K562 (cell line): ENCODE data around the gene CD164L2. TPM values are rescaled to one million over a fixed set of nuclear protein-coding genes. Genes with fewer than 3 reads are reported as not detected.

Experiments used
- ATAC-seq: fragments of 200-7000 bp; cut with Tn5 transposase; 3 replicates; pipeline ENCODE4 v1.9.1; 2020; ENCODE audit warnings: moderate library complexity
- BruUV-seq: library from RNA; stranded (reverse); fragments of 400-500 nt; replicated peaks from 2 replicates; lab custom pipeline; 2021; lab: Mats Ljungman, UMichigan
- CTCF ChIA-PET: fragments of 300-600 bp; formaldehyde crosslinking; extraction: SDS; loops from one replicate; lab custom pipeline; 2021; ENCODE audit warnings: low intra/inter-chr PET ratio; lab: Yijun Ruan, JAX
- POLR2A ChIA-PET: fragments of 300-600, 350-650 bp; sonication (Branson Sonifier 250); formaldehyde crosslinking; extraction: SDS; loops from one replicate; lab custom pipeline; 2021; ENCODE audit warnings: antibody characterized with exemption, inconsistent platforms; lab: Yijun Ruan, JAX
- DNase-seq, 4 experiments: peaks; one replicate each; pipeline versions ENCODE4 v3.0.0 to v3.0.0-alpha.2; 2011 to 2018; ENCODE audit warnings: low spot score in 3 of 4, mixed read lengths in 3 of 4; ENCODE audit errors: extremely low read depth in 1 of 4
- FAIRE-seq: peaks from 2 replicates; lab custom pipeline; 2011; peaks lifted over from hg19 to GRCh38; lab: Jason Lieb, UNC
- H2AFZ ChIP-seq: 2 replicates; pipeline ENCODE4 v1.6.0; 2011; ENCODE audit warnings: low read depth, low read length, control low read depth, inconsistent platforms
- H3K27ac ChIP-seq: fragments of 200-600 bp; 3 replicates; pipeline ENCODE4 v1.8.0; 2011; ENCODE audit warnings: low read depth, mild to moderate bottlenecking, control low read depth, inconsistent platforms, low read length, moderate library complexity, mixed read lengths; ENCODE audit errors: extremely low read depth
- H3K27me3 ChIP-seq, 2 experiments: fragments of 300-600 bp in 1 of 2; 2 replicates in 1 of 2; 3 replicates in 1 of 2; pipeline versions ENCODE4 v1.6.0 to v1.8.0; 2011; ENCODE audit warnings: inconsistent platforms in 2 of 2, low read length in 2 of 2, mild to moderate bottlenecking in 1 of 2, mixed read lengths in 1 of 2, moderate library complexity in 1 of 2; ENCODE audit not compliant: control insufficient read depth in 2 of 2, insufficient read depth in 2 of 2
- H3K36me3 ChIP-seq: fragments of 300-600 bp; 3 replicates; pipeline ENCODE4 v1.8.0; 2011; ENCODE audit warnings: mild to moderate bottlenecking, low read length, inconsistent platforms; ENCODE audit not compliant: control insufficient read depth, insufficient read depth
- H3K4me1 ChIP-seq, 2 experiments: fragments of 200-600 bp in 1 of 2; replicated peaks in 1 of 2; 2 replicates in 1 of 2; 3 replicates in 1 of 2; pipeline versions ENCODE4 v1.5.1 to v1.8.0; 2011; ENCODE audit warnings: inconsistent platforms in 2 of 2, low read length in 2 of 2, mild to moderate bottlenecking in 1 of 2, mixed read lengths in 1 of 2, moderate library complexity in 1 of 2; ENCODE audit not compliant: control insufficient read depth in 2 of 2, insufficient read depth in 2 of 2
- H3K4me2 ChIP-seq: 2 replicates; pipeline ENCODE4 v1.6.1; 2011; ENCODE audit warnings: low read length, control low read depth, inconsistent platforms, mixed read lengths; ENCODE audit not compliant: insufficient read depth
- H3K4me3 ChIP-seq: fragments of 200-600 bp; sonication (generic), shearing (Covaris generic); 2 replicates; pipeline ENCODE4 v1.5.1; 2016; ENCODE audit warnings: control low read depth, inconsistent platforms
- H3K79me2 ChIP-seq: fragments of 200-600 bp; 3 replicates; pipeline ENCODE4 v1.8.0; 2011; ENCODE audit warnings: low read length, inconsistent platforms; ENCODE audit not compliant: control insufficient read depth, insufficient read depth
- H3K9ac ChIP-seq, 2 experiments: 2 replicates each; pipeline versions ENCODE4 v1.6.0 to v1.6.1; 2011; ENCODE audit warnings: low read depth in 2 of 2, low read length in 2 of 2, control low read depth in 1 of 2, inconsistent platforms in 1 of 2, mild to moderate bottlenecking in 1 of 2, mixed read lengths in 1 of 2; ENCODE audit not compliant: insufficient read depth in 1 of 2
- H3K9me1 ChIP-seq: one replicate; pipeline ENCODE4 v1.6.0; 2011; ENCODE audit warnings: inconsistent platforms, mild to moderate bottlenecking, low read length, moderate library complexity; ENCODE audit not compliant: control insufficient read depth, insufficient read depth
- H3K9me3 ChIP-seq: replicated peaks from 2 replicates; pipeline ENCODE4 v1.5.1; 2011; ENCODE audit warnings: low read depth, low read length, inconsistent platforms; ENCODE audit not compliant: control insufficient read depth, insufficient read depth
- H4K20me1 ChIP-seq: replicated peaks from 2 replicates; pipeline ENCODE4 v1.6.1; 2011; ENCODE audit warnings: low read length, inconsistent platforms, mixed read lengths; ENCODE audit not compliant: control insufficient read depth, insufficient read depth
- CHCHD3 ChIP-seq: fragments of 250-450 bp; sonication (Bioruptor Pico); IDR thresholded peaks from 2 replicates; pipeline ENCODE4 v2.1.2; 2022; ENCODE audit warnings: mild to moderate bottlenecking
- CREM ChIP-seq: IDR thresholded peaks from 2 replicates; pipeline ENCODE4 v1.6.1; 2014; ENCODE audit warnings: antibody characterized with exemption, low read depth
- HLTF ChIP-seq: fragments of 450-650 bp; IDR thresholded peaks from 2 replicates; pipeline ENCODE4 v1.6.1; 2016
- IRF2 ChIP-seq: sonication (generic); formaldehyde crosslinking; IDR thresholded peaks from 2 replicates; pipeline ENCODE4 v1.8.1; 2022; ENCODE audit warnings: mild to moderate bottlenecking, missing genetic modification reagents
- KAT7 ChIP-seq: sonication (generic); formaldehyde crosslinking; IDR thresholded peaks from 2 replicates; pipeline ENCODE4 v1.8.0; 2022; ENCODE audit warnings: missing genetic modification reagents, mild to moderate bottlenecking, borderline replicate concordance
- KAT8 ChIP-seq: fragments of 450-650 bp; IDR thresholded peaks from 2 replicates; pipeline ENCODE4 v1.6.1; 2016; ENCODE audit warnings: low read depth, mild to moderate bottlenecking
- POLR2H ChIP-seq: IDR thresholded peaks from 2 replicates; pipeline ENCODE4 v1.6.1; 2016; ENCODE audit warnings: missing genetic modification characterization, low read depth, mild to moderate bottlenecking, control low read depth, missing compliant biosample characterization, moderate library complexity
- RBM25 ChIP-seq: fragments of 200-400 bp; formaldehyde crosslinking; IDR thresholded peaks from 2 replicates; pipeline ENCODE4 v1.6.1; 2018; ENCODE audit warnings: low read length, low read depth, moderate library complexity; ENCODE audit not compliant: severe bottlenecking
- TAF15 ChIP-seq: fragments of 200-400 bp; formaldehyde crosslinking; IDR thresholded peaks from 2 replicates; pipeline ENCODE4 v1.6.1; 2017; ENCODE audit warnings: mild to moderate bottlenecking, low read depth, low read length, moderate library complexity
- ZKSCAN8 ChIP-seq: fragments of 200-800 bp; sonication (Bioruptor generic); IDR thresholded peaks from 2 replicates; pipeline ENCODE4 v1.6.1; 2016; ENCODE audit warnings: missing genetic modification characterization, missing compliant biosample characterization
- ZNF121 ChIP-seq: sonication (generic); formaldehyde crosslinking; conservative IDR thresholded peaks from 2 replicates; pipeline ENCODE4 v1.8.0; 2022; ENCODE audit warnings: missing genetic modification reagents
- WGBS: fragments of 100-300 bp; shearing (Covaris generic); methylation state at CpG from one replicate; pipeline ENCODE4 v1.1.6; 2016; ENCODE audit warnings: low coverage, mixed read lengths; ENCODE audit not compliant: insufficient coverage; ENCODE audit errors: missing lambda C conversion rate; 5-methylcytosine and 5-hydroxymethylcytosine counted together
- in situ Hi-C: fragments of 300-500 bp; cut with MboI; formaldehyde crosslinking; loops from 4 replicates; pipeline ENCODE4 v1.15.0; 2018; ENCODE audit warnings: inconsistent platforms, mixed read lengths
- intact Hi-C: fragments of 100-400 bp; cut with micrococcal nuclease; formaldehyde crosslinking; loops from 2 replicates; pipeline ENCODE4 v1.14.2; 2022
- polyA plus RNA-seq, 8 experiments: library from polyadenylated mRNA; depleted of rRNA in 4 of 8; stranded (reverse) in 5 of 8; unstranded in 3 of 8; fragments of >200 nt; fragmentation: Nextera tagmentation in 2 of 8; fragmentation: Illumina TruSeq in 1 of 8; extraction: Ambion mirVana in 2 of 8; extraction: Trizol in 1 of 8; gene quantifications; 2 replicates each; pipeline versions ENCODE4 v1.2.1 to v1.2.3, GENCODE V29; 2011 to 2014; ENCODE audit warnings: inconsistent platforms in 1 of 8, missing spikeins in 1 of 8
- total RNA-seq, 7 experiments: library from RNA; depleted of rRNA in 6 of 7; stranded (reverse); fragments of >200 nt in 6 of 7; fragmentation: Illumina TruSeq in 2 of 7; extraction: Trizol in 2 of 7; gene quantifications; 2 replicates each; pipeline versions ENCODE4 v1.2.1 to v1.2.3, GENCODE V29; 2011 to 2021; ENCODE audit warnings: low replicate concordance in 1 of 7
- TF ChIP-seq, protein P1 (sequence below), 2 experiments: fragments of 450-650 bp in 1 of 2; IDR thresholded peaks; 2 replicates each; pipeline ENCODE4 v1.6.1; 2011 to 2017; ENCODE audit warnings: low read depth in 2 of 2, antibody characterized with exemption in 1 of 2, borderline replicate concordance in 1 of 2, low read length in 1 of 2, mild to moderate bottlenecking in 1 of 2, mixed read lengths in 1 of 2; ENCODE audit not compliant: control insufficient read depth in 1 of 2

CD164L2 gene
- total and polyA plus RNA-seq, 9 of the 15 experiments (the other 6 are each of a cell fraction or from before 2014, with no cell fraction given) = 0.08 to 0.92 (median 0.38) TPM; not detected in 1

DNA sequence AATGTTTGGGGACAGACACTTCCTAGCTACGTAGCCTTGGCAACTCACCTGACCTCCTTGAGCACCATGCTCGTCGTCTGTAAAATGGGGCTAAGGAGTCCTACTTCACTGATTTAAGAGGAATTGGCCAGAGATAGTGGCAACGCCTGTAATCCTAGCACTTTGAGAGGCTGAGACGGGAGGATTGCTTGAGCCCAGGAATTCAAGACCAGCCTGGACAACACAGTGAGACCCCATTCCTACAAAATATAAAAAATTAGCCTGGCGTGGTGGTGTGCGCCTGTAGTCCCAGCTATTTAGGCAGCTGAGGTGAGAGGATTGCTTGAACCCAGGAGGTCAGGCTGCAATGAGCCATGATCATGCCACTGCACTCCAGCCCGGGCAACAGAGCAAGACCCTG is 36.8 kb downstream of the CD164L2 start:
- intact Hi-C loops = no loop called here
- ChIA-PET POLR2A (interaction anchor here (0.6 to 1.0 kb wide), 2 partner anchors 9 to 14 kb away, joined by 3 to 4 read pairs; no protein-coding TSS in a partner anchor), CTCF (no interaction called here)
- H3K9ac ChIP-seq = no peak overlapping the region
- H3K4me1 ChIP-seq = peaks cover 35 to 63% of the 10 kb centered on the region in 2 experiments
- FAIRE-seq (no peak), ATAC-seq (no peak), DNase-seq (no peak)
- no peak overlapping the region for H3K27ac ChIP-seq
- in situ Hi-C loops = no loop called here
- H3K79me2 ChIP-seq = no peaks in the 10 kb centered on the region; the same call in 2 of the 3 replicates
- TF ChIP-seq RBM25 (peak; percentile 57), ZNF121 (peak; percentile 96), KAT7 (CRISPR knock-in tag) (no peak)
- no peaks in the 10 kb centered on the region for H3K36me3 ChIP-seq
- H4K20me1 ChIP-seq = no peaks in the 10 kb centered on the region
- H3K4me2 ChIP-seq = no peak overlapping the region
- H3K9me3 ChIP-seq = no peaks in the 10 kb centered on the region
- no peak overlapping the region for H2AFZ ChIP-seq
- no peaks in the 10 kb centered on the region for H3K9me1 ChIP-seq
- no TSS peak for BruUV-seq
- no peak overlapping the region for H3K4me3 ChIP-seq
- H3K27me3 ChIP-seq = no peaks in the 10 kb centered on the region
- 74% methylated on average over 8 of the region's 8 CpGs for WGBS

- Histone ChIP-seq H3K4me1 (peaks cover 24 to 56% of the 10 kb centered on the region in 2 experiments), H3K9me1 (no peaks in the 10 kb centered on the region), H3K36me3 (no peaks in the 10 kb centered on the region), H3K9me3 (no peaks in the 10 kb centered on the region), H2AFZ (no peak overlapping the region), H3K4me3 (no peak overlapping the region), H3K27ac (no peak overlapping the region), H4K20me1 (no peaks in the 10 kb centered on the region), H3K4me2 (no peak overlapping the region), H3K27me3 (no peaks in the 10 kb centered on the region), H3K9ac (peak overlapping the region in 1 of 2 experiments; percentile 61; a peak in 2 of 4 replicates), H3K79me2 (no peaks in the 10 kb centered on the region; the same call in 2 of the 3 replicates)
- CTCF ChIA-PET = no interaction called here
- intact Hi-C loops (no loop called here), in situ Hi-C loops (no loop called here)
- TF ChIP-seq CREM (no peak), ZKSCAN8 (CRISPR knock-in tag) (no peak), HLTF (no peak), TAF15 (no peak), POLR2H (tag) (no peak), KAT8 (no peak), CHCHD3 (no peak), IRF2 (CRISPR knock-in tag) (no peak)
- TF ChIP-seq, protein P1, sequence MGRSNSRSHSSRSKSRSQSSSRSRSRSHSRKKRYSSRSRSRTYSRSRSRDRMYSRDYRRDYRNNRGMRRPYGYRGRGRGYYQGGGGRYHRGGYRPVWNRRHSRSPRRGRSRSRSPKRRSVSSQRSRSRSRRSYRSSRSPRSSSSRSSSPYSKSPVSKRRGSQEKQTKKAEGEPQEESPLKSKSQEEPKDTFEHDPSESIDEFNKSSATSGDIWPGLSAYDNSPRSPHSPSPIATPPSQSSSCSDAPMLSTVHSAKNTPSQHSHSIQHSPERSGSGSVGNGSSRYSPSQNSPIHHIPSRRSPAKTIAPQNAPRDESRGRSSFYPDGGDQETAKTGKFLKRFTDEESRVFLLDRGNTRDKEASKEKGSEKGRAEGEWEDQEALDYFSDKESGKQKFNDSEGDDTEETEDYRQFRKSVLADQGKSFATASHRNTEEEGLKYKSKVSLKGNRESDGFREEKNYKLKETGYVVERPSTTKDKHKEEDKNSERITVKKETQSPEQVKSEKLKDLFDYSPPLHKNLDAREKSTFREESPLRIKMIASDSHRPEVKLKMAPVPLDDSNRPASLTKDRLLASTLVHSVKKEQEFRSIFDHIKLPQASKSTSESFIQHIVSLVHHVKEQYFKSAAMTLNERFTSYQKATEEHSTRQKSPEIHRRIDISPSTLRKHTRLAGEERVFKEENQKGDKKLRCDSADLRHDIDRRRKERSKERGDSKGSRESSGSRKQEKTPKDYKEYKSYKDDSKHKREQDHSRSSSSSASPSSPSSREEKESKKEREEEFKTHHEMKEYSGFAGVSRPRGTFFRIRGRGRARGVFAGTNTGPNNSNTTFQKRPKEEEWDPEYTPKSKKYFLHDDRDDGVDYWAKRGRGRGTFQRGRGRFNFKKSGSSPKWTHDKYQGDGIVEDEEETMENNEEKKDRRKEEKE (IDR thresholded peaks at IDR 0.05; ENCODE audit: borderline replicate concordance in 1 of 2, control insufficient read depth in 1 of 2, low read depth in 2 of 2, low read length in 1 of 2) = no peak
- DNase-seq (no peak), ATAC-seq (no peak), FAIRE-seq (no peak)
- WGBS = 67% methylated on average over 12 of the region's 12 CpGs
- POLR2A ChIA-PET = interaction anchor here (0.6 to 1.1 kb wide), 3 partner anchors 12 to 438 kb away, joined by 4 read pairs; no protein-coding TSS in a partner anchor
- no TSS peak for BruUV-seq
Measured at GRCh38 chr1:27345272-27345671, 37.9 kb downstream of the CD164L2 start.
